Measurements from ENCODE around the gene ZC3H12C.

Gene ZC3H12C

DNA sequence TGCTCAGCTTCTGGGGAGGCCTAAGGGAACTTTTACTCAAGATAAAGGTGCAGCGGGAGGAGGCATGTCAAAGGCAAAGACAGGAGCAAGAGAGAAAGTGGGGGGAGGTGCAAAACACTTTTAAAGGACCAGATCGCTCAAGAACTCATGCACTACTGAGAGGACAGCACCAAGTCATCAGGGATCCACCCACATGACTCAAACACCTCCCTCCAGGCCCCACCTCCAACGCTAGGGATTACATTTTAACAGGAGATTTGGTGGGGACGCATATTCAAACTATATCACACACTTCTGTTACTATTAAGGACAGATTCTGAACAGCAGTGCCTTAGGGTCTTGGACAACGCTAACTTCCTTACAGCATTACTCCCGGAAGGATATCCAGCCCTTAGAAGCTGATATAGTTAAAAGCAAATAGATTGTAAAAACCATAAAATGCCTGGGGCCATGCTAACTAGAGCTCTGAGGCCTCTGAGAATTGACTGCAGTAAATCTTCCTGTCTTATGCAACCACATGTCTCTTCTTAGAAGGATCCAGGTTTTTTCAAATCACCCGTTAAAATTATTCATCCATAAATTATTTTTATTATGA is 16.7 kb upstream of the ZC3H12C start:
- DNase-seq (ENCODE audit: extremely low read depth in 1 of 2, low read depth in 1 of 2), result no peak

DNA sequence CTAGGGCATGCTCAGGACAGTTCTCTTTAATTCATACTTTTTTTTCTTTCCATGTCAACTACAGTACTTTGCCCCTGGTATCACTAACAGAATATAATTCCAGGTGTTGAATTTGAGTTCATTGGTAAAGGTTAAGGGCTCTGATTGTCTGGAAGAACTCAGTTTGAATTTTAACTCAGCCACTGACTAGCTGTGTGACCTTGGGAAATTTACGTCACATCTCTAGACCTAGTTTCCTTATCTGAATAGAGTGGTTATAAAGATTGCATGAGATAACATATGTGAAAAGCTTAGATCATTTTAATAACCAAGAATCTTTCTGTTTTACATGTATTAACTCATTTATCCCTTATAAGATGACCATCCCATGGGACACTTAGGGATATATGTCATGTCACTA is 15.8 kb upstream of the ZC3H12C start:
- DNase-seq (ENCODE audit: extremely low read depth in 1 of 2, low read depth in 1 of 2), result no peak

DNA sequence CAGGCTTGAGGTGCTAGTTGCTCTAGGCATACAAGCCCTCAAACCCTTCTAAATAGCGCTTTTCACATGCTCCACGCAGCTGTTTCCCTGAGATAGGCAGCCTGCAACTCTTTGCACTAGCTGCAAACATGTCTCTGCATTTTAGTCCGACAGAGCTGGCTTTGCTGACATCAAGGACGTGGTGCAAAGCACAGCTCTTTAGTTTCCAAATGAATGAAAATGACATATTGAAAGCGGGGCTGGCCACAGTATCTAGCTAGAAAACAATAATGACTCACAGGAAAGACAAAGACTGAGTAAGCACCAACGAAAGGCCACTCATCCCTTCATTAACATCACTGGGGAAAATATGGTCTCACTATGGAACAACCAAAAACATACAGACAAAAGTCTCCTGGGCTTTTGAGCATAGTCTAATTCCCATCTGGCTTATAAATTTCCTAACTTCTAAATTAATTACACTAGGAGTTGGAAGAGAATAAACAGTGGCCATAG is 15.3 kb upstream of the ZC3H12C start:
- no peak for DNase-seq (ENCODE audit: extremely low read depth in 1 of 2, low read depth in 1 of 2)

DNA sequence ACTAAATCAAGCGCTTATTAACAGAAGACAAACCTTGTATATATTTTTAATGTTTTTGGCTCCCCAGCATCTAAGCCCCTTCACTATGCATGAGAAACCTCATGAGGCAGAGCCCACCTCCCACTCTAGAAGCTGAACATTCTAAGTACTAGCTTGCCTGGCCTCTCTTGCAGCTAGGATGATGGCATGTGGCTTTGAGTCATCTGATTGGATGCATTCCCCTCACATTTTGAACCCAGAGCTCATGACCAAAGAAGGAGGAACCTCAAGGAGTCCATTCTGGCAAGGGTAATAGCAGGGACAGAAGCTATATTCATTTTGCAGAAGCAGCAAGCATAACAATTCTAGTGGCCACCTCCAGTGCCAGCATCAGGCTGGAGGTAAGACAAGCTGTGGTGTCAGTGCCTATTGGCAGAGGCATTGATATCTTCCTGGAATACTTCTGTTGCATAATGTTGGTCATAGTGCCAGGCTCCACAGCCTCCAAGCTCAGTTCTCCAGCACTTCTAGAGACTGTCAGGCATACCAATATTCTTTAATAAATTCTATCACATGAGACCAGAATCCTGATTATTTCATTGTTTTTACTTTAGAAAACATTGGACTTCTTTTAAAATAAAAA is 14.2 kb upstream of the ZC3H12C start:
- DNase-seq (ENCODE audit: extremely low read depth in 1 of 2, low read depth in 1 of 2), result no peak

GRCh38 chr11:110079726-110080125 is 13.5 kb upstream of the ZC3H12C start:
- no peak for DNase-seq (ENCODE audit: extremely low read depth in 1 of 2, low read depth in 1 of 2)

DNA sequence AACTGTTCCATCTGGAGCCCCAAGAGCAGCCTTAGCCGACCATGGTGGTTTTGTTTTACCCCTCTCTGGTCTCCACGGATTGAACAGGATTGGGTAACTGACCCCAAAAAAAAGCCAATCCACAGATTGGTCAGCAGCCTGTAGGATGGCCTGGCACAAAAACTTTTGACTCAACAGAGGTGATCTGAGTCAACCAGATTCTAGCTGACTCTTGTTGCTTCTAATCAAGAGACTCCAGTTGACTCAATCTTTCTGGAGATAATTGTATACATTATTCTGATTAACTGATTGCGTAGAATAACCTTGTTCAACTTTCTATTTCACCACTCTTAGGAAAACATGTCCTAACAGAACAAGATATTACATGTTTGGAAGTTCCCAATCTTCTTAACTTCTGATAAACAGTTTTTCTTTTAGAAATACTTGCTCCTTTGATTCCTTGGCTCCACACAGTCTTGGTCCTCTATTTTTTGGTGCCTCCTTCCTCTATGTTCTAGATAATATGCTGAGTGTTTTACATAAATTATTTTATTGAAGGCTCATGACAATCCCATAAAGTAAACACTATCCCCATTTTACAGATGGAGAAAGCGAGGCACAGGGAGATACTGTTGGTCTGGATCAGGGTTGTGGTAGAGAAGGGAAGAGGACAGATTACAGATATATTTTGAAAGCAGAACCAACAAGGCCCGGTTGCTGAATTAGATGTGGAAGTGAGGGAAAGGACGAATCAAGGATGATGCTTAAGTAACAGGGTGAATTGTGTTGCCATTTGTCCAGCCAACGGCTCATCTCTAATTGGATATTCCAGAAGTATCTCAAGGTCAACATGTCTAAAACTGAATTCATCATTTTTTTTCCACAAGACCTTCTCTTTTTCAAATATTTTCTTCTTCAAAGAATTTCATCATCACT is 11.5 kb upstream of the ZC3H12C start:
- DNase-seq (ENCODE audit: extremely low read depth in 1 of 2, low read depth in 1 of 2), result no peak

- no peak for DNase-seq (ENCODE audit: extremely low read depth in 1 of 2, low read depth in 1 of 2)
These were observed 10.3 kb upstream of the ZC3H12C start for GRCh38 chr11:110082899-110083298.

GRCh38 chr11:110085255-110085838 is 7.8 kb upstream of the ZC3H12C start:
- DNase-seq (ENCODE audit: extremely low read depth in 1 of 2, low read depth in 1 of 2), result no peak

GRCh38 chr11:110086892-110087309 is 6.3 kb upstream of the ZC3H12C start:
- no peak for DNase-seq (ENCODE audit: extremely low read depth in 1 of 2, low read depth in 1 of 2)

GRCh38 chr11:110087812-110088534 is 5.2 kb upstream of the ZC3H12C start:
- no peak for DNase-seq (ENCODE audit: extremely low read depth in 1 of 2, low read depth in 1 of 2)

- no peak for DNase-seq (ENCODE audit: extremely low read depth in 1 of 2, low read depth in 1 of 2)
These were observed 4.5 kb upstream of the ZC3H12C start for GRCh38 chr11:110088535-110089344.

GRCh38 chr11:110089617-110090282 is 3.4 kb upstream of the ZC3H12C start:
- DNase-seq (ENCODE audit: extremely low read depth in 1 of 2, low read depth in 1 of 2), result no peak

- DNase-seq (ENCODE audit: extremely low read depth in 1 of 2, low read depth in 1 of 2), result no peak
These were observed 2.6 kb upstream of the ZC3H12C start for GRCh38 chr11:110090466-110091026.

- no peak for DNase-seq (ENCODE audit: extremely low read depth in 1 of 2, low read depth in 1 of 2)
These were observed 1.1 kb upstream of the ZC3H12C start for GRCh38 chr11:110092111-110092514.

GRCh38 chr11:110093407-110094297 is 460 bp downstream of the ZC3H12C start:
- DNase-seq (ENCODE audit: extremely low read depth in 1 of 2, low read depth in 1 of 2), result no peak

DNA sequence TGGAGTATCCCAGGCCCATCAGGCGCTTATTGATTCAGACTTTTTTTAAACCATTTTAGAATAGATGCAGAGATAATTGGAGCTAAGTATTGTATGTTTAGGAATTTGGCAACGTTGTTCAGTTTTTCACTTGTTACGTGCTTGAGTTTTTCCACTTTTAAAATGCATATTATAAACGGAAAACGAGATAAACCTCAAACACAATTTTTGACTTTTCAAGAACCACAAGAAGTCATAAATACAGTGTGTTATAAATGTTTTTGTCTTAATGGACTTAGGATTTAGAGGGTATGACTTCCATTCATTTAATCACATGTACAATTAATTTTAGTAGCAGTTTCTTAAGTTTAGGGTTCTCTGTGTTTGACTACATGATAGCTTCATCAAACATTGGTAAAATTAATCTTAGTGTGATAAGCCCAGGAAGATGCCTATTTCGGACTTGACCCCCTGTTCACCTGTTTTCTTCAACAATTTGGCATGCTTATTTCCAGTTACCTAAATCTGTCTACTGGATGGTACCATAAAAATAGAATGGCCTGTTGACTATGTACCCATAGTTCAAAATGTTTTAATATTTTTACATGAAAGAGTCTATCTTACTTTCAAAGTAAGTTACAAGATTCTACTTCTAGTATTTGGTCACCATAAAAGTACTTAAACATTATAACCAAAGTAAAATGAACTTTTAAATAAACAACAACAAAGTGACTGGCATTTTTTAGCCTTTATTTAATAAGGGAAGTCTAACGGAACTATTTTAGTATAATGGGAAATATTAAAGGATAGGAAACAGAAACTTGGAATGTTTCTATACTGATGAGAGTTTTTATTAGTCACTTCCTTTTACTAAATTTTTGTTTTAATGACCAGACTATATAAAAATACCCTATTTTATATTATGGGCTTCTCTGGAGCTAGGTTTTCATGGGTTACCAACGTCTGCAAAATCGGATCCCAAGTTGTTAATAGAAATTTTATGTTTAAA is 1.4 kb downstream of the ZC3H12C start:
- DNase-seq (ENCODE audit: extremely low read depth in 1 of 2, low read depth in 1 of 2), result no peak

DNA sequence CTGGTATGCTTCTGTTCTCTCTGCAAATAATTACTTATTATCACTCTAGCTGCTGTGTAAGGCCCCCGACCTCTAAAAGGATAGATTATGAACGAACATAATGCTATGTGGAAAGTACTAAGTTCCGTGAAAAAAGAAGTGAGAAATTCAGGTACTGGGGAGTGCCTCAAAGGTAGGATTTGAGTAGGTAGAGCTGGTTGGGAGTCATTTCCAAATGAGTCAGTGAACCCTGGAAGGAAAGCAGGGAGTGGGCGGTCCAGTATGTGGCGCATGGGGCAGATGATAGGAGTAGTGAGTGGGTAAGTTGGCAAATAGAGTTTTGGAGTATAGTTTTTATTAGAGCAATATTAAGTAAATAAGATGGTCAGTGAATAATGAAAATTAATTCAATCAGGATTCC is 2.4 kb downstream of the ZC3H12C start:
- no peak for DNase-seq (ENCODE audit: extremely low read depth in 1 of 2, low read depth in 1 of 2)
